IMR-90 (cell line): Measurements from ENCODE around the gene APOB.

Experiments
- BHLHE40 ChIP-seq: fragments of 150-350 bp; IDR thresholded peaks from 2 replicates; pipeline ENCODE4 v1.6.1; 2016; ENCODE audit warnings: mild to moderate bottlenecking, low read depth, low read length
- CEBPB ChIP-seq: IDR thresholded peaks from 2 replicates; pipeline ENCODE4 v1.6.1; 2012; ENCODE audit warnings: low read depth, low read length, improper control_type of control experiment
- CHD1 ChIP-seq: IDR thresholded peaks from 2 replicates; pipeline ENCODE4 v1.6.1; 2012; ENCODE audit warnings: low read depth, low read length, improper control_type of control experiment
- CTCF ChIP-seq: conservative IDR thresholded peaks from 2 replicates; pipeline ENCODE4 v1.5.1; 2012; ENCODE audit warnings: mild to moderate bottlenecking, low read depth, low read length, improper control_type of control experiment
- FOS ChIP-seq: fragments of 150-350 bp; IDR thresholded peaks from 2 replicates; pipeline ENCODE4 v1.6.1; 2016; ENCODE audit warnings: low read depth, low read length
- MXI1 ChIP-seq: IDR thresholded peaks from 2 replicates; pipeline ENCODE4 v1.6.1; 2012; ENCODE audit warnings: low read depth, mild to moderate bottlenecking, low read length, moderate library complexity, borderline replicate concordance
- POLR2A ChIP-seq: IDR thresholded peaks from 2 replicates; pipeline ENCODE4 v1.6.1; 2012; ENCODE audit warnings: mild to moderate bottlenecking, low read depth, low read length
- RAD21 ChIP-seq: IDR thresholded peaks from 2 replicates; pipeline ENCODE4 v1.6.1; 2012; ENCODE audit warnings: low read length, improper control_type of control experiment
- RFX5 ChIP-seq: IDR thresholded peaks from 2 replicates; pipeline ENCODE4 v1.8.0; 2012; ENCODE audit warnings: low read depth, mild to moderate bottlenecking, low read length, moderate library complexity
- SMC3 ChIP-seq: fragments of 150-350 bp; IDR thresholded peaks from 2 replicates; pipeline ENCODE4 v1.6.1; 2016; ENCODE audit warnings: low read depth, mild to moderate bottlenecking, antibody characterized with exemption, low read length, moderate library complexity

- TF ChIP-seq POLR2A (no peak), CTCF (no peak), RAD21 (no peak), FOS (no peak), BHLHE40 (no peak), MXI1 (no peak), RFX5 (no peak), CEBPB (no peak), CHD1 (no peak), SMC3 (no peak)
Observed at GRCh38 chr2:21035974-21036707, 7.7 kb downstream of the APOB start.
